Duodenal mucosa (tissue), 2 donors: Measurements from ENCODE around the gene KCNIP1.

Experiments
- H3K27ac ChIP-seq: one replicate; pipeline ENCODE4 v1.7.0; 2013; ENCODE audit warnings: low read depth, low read length
- H3K27me3 ChIP-seq, 2 donors: one replicate each; pipeline ENCODE4 v1.7.0; 2013; ENCODE audit warnings: low read length in 2 of 2, control low read depth in 1 of 2; ENCODE audit not compliant: insufficient read depth in 2 of 2, control insufficient read depth in 1 of 2
- H3K36me3 ChIP-seq, 2 donors: one replicate each; pipeline ENCODE4 v1.7.0; 2013; ENCODE audit warnings: low read length in 2 of 2, control low read depth in 1 of 2; ENCODE audit not compliant: insufficient read depth in 2 of 2, control insufficient read depth in 1 of 2
- H3K4me1 ChIP-seq, 2 donors: one replicate each; pipeline ENCODE4 v1.7.0; 2013; ENCODE audit warnings: low read length in 2 of 2, control low read depth in 1 of 2; ENCODE audit not compliant: insufficient read depth in 2 of 2, control insufficient read depth in 1 of 2
- H3K4me3 ChIP-seq, 2 donors: one replicate each; pipeline ENCODE4 v1.7.0; 2013; ENCODE audit warnings: low read length in 2 of 2, low read depth in 1 of 2
- H3K9ac ChIP-seq, 2 donors: one replicate each; pipeline ENCODE4 v1.7.0; 2013; ENCODE audit warnings: low read length in 2 of 2, low read depth in 1 of 2
- H3K9me3 ChIP-seq, 2 donors: one replicate each; pipeline ENCODE4 v1.7.0; 2013; ENCODE audit warnings: low read length in 2 of 2, control low read depth in 1 of 2; ENCODE audit not compliant: control insufficient read depth in 1 of 2

KCNIP1 gene

GRCh38 chr5:170504616-170505266 is 921 bp downstream of the KCNIP1 start:
- Histone ChIP-seq H3K9me3 (no peaks in the 10 kb centered on the region), H3K4me3 (no peak overlapping the region), H3K27me3 (peaks cover 16 to 27% of the 10 kb centered on the region in 2 donors), H3K36me3 (no peaks in the 10 kb centered on the region), H3K4me1 (no peaks in the 10 kb centered on the region), H3K27ac (no peak overlapping the region), H3K9ac (no peak overlapping the region)

- H3K9me3 ChIP-seq: no peaks in the 10 kb centered on the region
- no peaks in the 10 kb centered on the region for H3K36me3 ChIP-seq
- H3K4me3 ChIP-seq: no peak overlapping the region
- H3K27ac ChIP-seq: no peak overlapping the region
- H3K27me3 ChIP-seq: peaks cover 7 to 17% of the 10 kb centered on the region in 2 donors
- H3K4me1 ChIP-seq: no peaks in the 10 kb centered on the region
- H3K9ac ChIP-seq: no peak overlapping the region
Observed at GRCh38 chr5:170508036-170508435, 4.2 kb downstream of the KCNIP1 start.

- Histone ChIP-seq H3K27ac (no peak overlapping the region), H3K4me1 (no peaks in the 10 kb centered on the region), H3K27me3 (peaks cover 3 to 13% of the 10 kb centered on the region in 2 donors), H3K4me3 (no peak overlapping the region), H3K9ac (no peak overlapping the region), H3K9me3 (no peaks in the 10 kb centered on the region), H3K36me3 (no peaks in the 10 kb centered on the region)
Observed at GRCh38 chr5:170508660-170509347, 5.0 kb downstream of the KCNIP1 start.

GRCh38 chr5:170509348-170509660 is 5.5 kb downstream of the KCNIP1 start:
- no peaks in the 10 kb centered on the region for H3K36me3 ChIP-seq
- no peak overlapping the region for H3K4me3 ChIP-seq
- H3K4me1 ChIP-seq: no peaks in the 10 kb centered on the region
- no peak overlapping the region for H3K27ac ChIP-seq
- no peak overlapping the region for H3K9ac ChIP-seq
- H3K9me3 ChIP-seq: no peaks in the 10 kb centered on the region
- H3K27me3 ChIP-seq: peaks cover 3 to 12% of the 10 kb centered on the region in 2 donors

- no peaks in the 10 kb centered on the region for H3K9me3 ChIP-seq
- no peak overlapping the region for H3K27ac ChIP-seq
- no peak overlapping the region for H3K9ac ChIP-seq
- H3K4me1 ChIP-seq: no peaks in the 10 kb centered on the region
- H3K27me3 ChIP-seq: peaks cover 3 to 5% of the 10 kb centered on the region in 2 donors
- H3K36me3 ChIP-seq: no peaks in the 10 kb centered on the region
- H3K4me3 ChIP-seq: no peak overlapping the region
Observed at GRCh38 chr5:170510126-170510525, 6.3 kb downstream of the KCNIP1 start.

GRCh38 chr5:170510559-170510958 is 6.7 kb downstream of the KCNIP1 start:
- Histone ChIP-seq H3K27me3 (peaks cover 3 to 5% of the 10 kb centered on the region in 2 donors), H3K4me3 (no peak overlapping the region), H3K4me1 (no peaks in the 10 kb centered on the region), H3K27ac (no peak overlapping the region), H3K36me3 (no peaks in the 10 kb centered on the region), H3K9me3 (no peaks in the 10 kb centered on the region), H3K9ac (no peak overlapping the region)

GRCh38 chr5:170511551-170512258 is 7.9 kb downstream of the KCNIP1 start:
- Histone ChIP-seq H3K27me3 (peaks cover 0 to 2% of the 10 kb centered on the region in 2 donors), H3K36me3 (no peaks in the 10 kb centered on the region), H3K4me1 (no peaks in the 10 kb centered on the region), H3K4me3 (no peak overlapping the region), H3K9me3 (no peaks in the 10 kb centered on the region), H3K9ac (no peak overlapping the region), H3K27ac (no peak overlapping the region)

- Histone ChIP-seq H3K27me3 (no peaks in the 10 kb centered on the region), H3K27ac (no peak overlapping the region), H3K9ac (no peak overlapping the region), H3K4me3 (no peak overlapping the region), H3K4me1 (no peaks in the 10 kb centered on the region), H3K9me3 (no peaks in the 10 kb centered on the region), H3K36me3 (no peaks in the 10 kb centered on the region)
Observed at GRCh38 chr5:170513856-170514525, 10.2 kb downstream of the KCNIP1 start.

GRCh38 chr5:170517411-170517810 is 13.6 kb downstream of the KCNIP1 start:
- no peaks in the 10 kb centered on the region for H3K36me3 ChIP-seq
- no peaks in the 10 kb centered on the region for H3K27me3 ChIP-seq
- no peak overlapping the region for H3K4me3 ChIP-seq
- H3K9ac ChIP-seq: no peak overlapping the region
- H3K9me3 ChIP-seq: no peaks in the 10 kb centered on the region
- H3K27ac ChIP-seq: no peak overlapping the region
- no peaks in the 10 kb centered on the region for H3K4me1 ChIP-seq

GRCh38 chr5:170518277-170518676 is 14.5 kb downstream of the KCNIP1 start:
- Histone ChIP-seq H3K9ac (no peak overlapping the region), H3K4me3 (no peak overlapping the region), H3K9me3 (no peaks in the 10 kb centered on the region), H3K36me3 (no peaks in the 10 kb centered on the region), H3K27me3 (no peaks in the 10 kb centered on the region), H3K27ac (no peak overlapping the region), H3K4me1 (no peaks in the 10 kb centered on the region)
